NT2/D1 (cell line): ENCODE data around the gene KLHL29.

Source experiments
- YY1 ChIP-seq: IDR thresholded peaks from 2 replicates; pipeline ENCODE4 v1.6.1; 2011; ENCODE audit not compliant: insufficient read length, insufficient read depth
- ZNF274 ChIP-seq: IDR thresholded peaks from 2 replicates; pipeline ENCODE4 v1.6.1; 2011; ENCODE audit warnings: mild to moderate bottlenecking, low read depth, low read length

DNA sequence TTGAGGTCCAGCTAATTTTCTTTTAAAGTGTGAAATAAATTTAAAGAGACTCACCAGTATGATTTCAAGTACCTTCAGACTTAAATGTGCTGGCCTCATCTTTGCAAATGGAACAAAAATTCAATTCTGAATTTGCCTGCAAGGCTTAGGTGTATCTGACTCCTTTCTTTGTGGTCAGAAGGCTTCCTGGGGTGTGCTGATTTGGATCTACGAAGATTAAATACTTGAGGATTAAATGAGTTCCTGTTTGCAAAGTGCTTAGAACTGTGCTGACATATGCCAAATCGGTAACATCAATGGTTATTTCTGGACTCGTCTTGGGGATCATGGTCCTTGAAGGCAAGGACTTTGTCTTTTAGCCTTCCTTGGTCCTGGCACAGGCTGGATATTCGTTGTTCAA, 9.7 kb downstream of the KLHL29 start:
- no peak for TF ChIP-seq ZNF274
- TF ChIP-seq YY1: no peak
